Measurements from ENCODE around the gene MGMT.

MGMT gene

GRCh38 chr10:129594811-129595210 lies 127.8 kb downstream of the MGMT start:
- no peak for DNase-seq (ENCODE audit: low spot score)

- DNase-seq (ENCODE audit: low spot score): no peak
Measured at GRCh38 chr10:129598413-129598812, 131.4 kb downstream of the MGMT start.

GRCh38 chr10:129599160-129599559 lies 132.1 kb downstream of the MGMT start:
- DNase-seq (ENCODE audit: low spot score): no peak

- DNase-seq (ENCODE audit: low spot score): no peak
Measured at GRCh38 chr10:129601737-129602136, 134.7 kb downstream of the MGMT start.

GRCh38 chr10:129602938-129603535 lies 136.0 kb downstream of the MGMT start:
- DNase-seq (ENCODE audit: low spot score): no peak

- DNase-seq (ENCODE audit: low spot score): no peak
Measured at GRCh38 chr10:129604333-129605032, 137.4 kb downstream of the MGMT start.

- DNase-seq (ENCODE audit: low spot score): no peak
Measured at GRCh38 chr10:129605266-129605985, 138.4 kb downstream of the MGMT start.

GRCh38 chr10:129605986-129606518 lies 139.0 kb downstream of the MGMT start:
- DNase-seq (ENCODE audit: low spot score): no peak

GRCh38 chr10:129607607-129608109 lies 140.6 kb downstream of the MGMT start:
- DNase-seq (ENCODE audit: low spot score): no peak

GRCh38 chr10:129608653-129609052 lies 141.6 kb downstream of the MGMT start:
- DNase-seq (ENCODE audit: low spot score): no peak

GRCh38 chr10:129609551-129609950 lies 142.5 kb downstream of the MGMT start:
- no peak for DNase-seq (ENCODE audit: low spot score)

GRCh38 chr10:129612481-129613109 lies 145.6 kb downstream of the MGMT start:
- DNase-seq (ENCODE audit: low spot score): no peak

GRCh38 chr10:129613377-129613980 lies 146.4 kb downstream of the MGMT start:
- no peak for DNase-seq (ENCODE audit: low spot score)

GRCh38 chr10:129614341-129614740 lies 147.3 kb downstream of the MGMT start:
- DNase-seq (ENCODE audit: low spot score): no peak

- DNase-seq (ENCODE audit: low spot score): no peak
Measured at GRCh38 chr10:129615381-129615780, 148.3 kb downstream of the MGMT start.

GRCh38 chr10:129615921-129616525 lies 149.0 kb downstream of the MGMT start:
- no peak for DNase-seq (ENCODE audit: low spot score)

- no peak for DNase-seq (ENCODE audit: low spot score)
Measured at GRCh38 chr10:129617768-129618167, 150.7 kb downstream of the MGMT start.

GRCh38 chr10:129621062-129621461 lies 154.0 kb downstream of the MGMT start:
- no peak for DNase-seq (ENCODE audit: low spot score)

GRCh38 chr10:129621693-129622092 lies 154.7 kb downstream of the MGMT start:
- DNase-seq (ENCODE audit: low spot score): no peak

- no peak for DNase-seq (ENCODE audit: low spot score)
Measured at GRCh38 chr10:129622291-129622690, 155.2 kb downstream of the MGMT start.

GRCh38 chr10:129622736-129623135 lies 155.7 kb downstream of the MGMT start:
- DNase-seq (ENCODE audit: low spot score): no peak
